GM19452 (cell line): ENCODE data around the gene LRP11.
"Not testable (repeated sequence)": the region's sequence is repeated elsewhere in the genome, so short reads cannot be mapped to it uniquely, and the experiment has no call there.

Source experiments
- ATAC-seq: cut with Tn5 transposase; IDR thresholded peaks from one replicate; pipeline ENCODE4 v1.9.1; 2021; ENCODE audit not compliant: unreplicated experiment

The LRP11 gene

DNA sequence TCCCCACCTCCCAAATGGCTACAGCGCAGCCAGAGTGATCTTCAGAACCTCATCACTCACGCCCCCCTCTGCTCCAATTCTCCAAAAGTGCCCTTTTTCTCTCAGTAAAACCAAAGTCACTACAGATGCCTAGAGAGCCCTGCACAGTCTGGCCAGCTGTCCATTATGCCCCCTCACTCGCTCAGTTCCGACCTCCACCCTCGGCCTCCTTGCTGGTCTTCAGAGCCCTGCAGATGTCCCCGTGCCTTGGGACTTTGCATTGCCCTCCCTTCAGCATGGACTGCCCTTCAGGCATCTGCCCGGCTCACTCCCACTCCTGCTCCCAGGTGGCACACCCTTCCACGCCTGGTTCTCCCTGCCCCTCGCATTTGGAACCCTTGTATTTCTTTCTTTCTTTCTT is 34.8 kb upstream of the LRP11 start:
- no peak for ATAC-seq

DNA sequence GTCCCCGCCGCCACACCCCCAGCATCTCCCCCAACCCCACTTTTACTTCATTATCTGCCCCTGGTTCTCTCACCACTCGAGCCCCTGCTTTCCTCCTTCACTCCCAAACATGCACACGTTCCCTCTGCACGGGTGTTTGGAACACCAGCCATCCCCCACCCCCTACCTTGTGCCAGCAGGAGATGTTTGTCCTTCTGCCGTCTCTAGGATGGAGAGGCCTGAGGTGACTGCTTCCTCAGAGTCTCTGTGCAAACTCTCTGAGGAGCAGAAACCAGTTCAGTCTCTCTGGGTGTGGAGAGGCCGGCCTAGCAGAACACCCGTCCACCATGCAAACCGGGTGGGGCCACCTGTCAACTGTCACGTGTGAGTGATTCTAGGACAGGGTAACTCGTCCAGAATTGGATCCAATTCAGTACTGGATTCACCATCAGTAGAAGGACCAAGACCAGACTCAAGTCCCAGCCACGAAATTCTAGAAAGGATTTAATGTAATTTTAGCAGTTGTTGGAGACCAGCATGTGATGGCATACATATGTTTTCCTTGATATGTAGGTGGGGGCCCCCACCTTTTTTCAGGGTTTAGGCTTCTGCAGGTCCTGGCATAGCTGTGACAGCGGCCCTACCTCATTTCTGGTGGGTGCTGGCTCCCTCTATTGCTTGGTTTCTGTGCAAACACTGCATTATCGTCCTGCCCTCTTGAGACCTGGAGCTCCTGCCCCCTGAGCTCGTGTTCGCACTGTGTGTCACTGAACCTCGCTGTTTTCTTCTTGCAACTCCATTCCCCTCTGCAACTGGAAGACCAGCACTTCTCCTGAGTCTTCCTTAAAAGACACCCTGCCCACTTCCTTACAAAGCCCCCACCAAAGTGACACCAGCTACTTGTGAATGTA is 33.9 kb upstream of the LRP11 start, which contains the start of gene RAET1E:
TSS of gene RAET1E (minus strand) at position 259 of the 890 bp plus-strand sequence. CDS start 7,212 bp downstream, outside the sequence.
- ATAC-seq = no peak

DNA sequence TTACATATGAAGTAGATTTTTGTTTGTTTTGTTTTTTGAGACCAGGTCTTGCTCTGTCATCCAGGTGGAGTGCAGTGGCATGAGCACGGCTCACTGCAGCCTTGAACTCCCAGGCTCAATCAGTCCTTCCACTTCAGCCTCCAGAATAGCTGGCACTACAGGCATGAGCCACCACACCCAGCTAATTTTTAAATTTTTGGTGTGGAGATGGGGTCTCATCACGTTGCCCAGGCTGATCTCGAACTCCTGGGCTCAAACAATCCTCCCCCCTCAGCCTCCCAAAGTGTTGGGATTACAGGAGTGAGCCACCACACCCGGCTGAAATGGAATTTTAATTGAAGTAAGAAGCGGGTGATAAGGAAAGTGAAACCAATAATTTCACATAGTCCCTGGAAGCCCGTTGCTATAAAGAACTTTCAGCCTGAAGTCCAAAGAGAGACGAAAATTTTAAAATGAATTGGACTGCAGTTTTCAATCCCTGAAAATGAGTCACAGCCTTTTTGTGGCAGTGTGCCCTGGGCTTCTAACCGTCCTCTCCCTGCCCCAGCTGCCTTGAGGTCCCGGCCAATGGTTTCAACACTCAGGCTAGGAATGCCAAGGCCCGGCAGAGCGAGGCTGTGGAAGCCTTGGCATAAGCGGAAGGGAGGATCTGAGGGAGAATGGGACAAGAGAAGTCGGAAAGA is 33.0 kb upstream of the LRP11 start:
- no peak for ATAC-seq

DNA sequence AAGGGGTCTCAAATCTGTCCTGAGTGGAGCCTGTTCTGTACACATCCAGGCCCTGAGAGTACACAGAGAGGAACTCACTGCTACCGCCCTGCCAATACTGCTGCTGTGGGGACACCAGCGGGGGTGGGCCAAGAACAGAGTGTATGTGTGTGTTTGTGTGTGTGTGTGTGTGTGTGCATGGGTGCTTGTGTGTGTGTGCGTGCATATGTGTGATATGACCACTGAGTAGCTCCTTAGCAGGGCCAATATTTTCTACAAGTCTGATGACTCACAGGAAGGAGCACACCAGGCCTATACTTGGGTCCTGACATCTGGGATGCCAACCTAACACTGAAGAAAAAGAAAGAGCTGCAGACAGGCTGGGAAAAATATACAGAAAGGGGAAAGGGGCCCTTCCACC is 32.3 kb upstream of the LRP11 start:
- ATAC-seq = no peak

DNA sequence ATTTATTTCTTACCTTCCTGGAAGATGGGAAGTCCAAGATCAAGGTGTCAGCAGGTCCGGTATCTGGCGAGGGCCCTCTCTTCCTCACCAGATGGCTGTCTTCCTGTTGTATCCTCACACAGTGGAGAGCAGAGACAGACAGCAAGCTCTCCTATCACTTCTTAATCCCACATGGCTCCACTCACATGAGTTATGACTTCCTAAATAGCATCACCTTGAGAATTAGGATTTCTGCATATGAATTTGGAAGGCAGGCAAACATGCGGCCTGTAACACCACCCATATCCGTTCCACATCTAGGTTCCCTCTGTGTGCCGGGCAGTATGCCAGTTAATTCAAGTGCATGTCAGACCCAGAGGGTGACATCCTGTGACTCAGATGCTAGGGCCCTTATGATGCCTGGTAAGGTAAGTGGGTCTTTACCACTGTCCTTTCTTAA is 31.7 kb upstream of the LRP11 start:
- no peak for ATAC-seq

DNA sequence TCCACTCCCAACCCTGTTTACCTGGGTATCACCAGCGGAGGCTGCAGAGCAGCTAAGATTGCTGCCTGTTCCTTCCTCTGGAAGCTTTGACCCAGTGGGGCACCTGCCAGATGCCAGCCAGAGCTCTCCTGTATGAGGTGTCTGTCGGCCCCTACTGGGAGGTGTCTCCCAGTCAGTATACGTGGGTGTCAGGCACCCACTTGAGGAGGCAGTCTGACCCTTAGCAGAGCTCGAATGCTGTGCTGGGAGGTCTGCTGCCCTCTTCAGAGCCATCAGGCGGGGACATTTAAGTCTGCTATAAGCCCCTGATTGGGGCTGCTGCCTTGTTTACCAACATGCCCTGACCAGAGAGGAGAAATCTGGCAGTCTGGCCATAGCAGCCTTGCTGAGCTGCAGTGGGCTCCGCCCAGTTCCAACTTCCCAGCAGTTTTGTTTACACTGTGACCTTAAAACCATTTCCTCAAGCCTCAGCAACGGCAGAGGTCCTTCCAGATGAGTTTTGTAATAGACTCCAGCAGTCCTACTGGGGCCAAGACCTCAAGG is 31.0 kb upstream of the LRP11 start:
- no peak for ATAC-seq

DNA sequence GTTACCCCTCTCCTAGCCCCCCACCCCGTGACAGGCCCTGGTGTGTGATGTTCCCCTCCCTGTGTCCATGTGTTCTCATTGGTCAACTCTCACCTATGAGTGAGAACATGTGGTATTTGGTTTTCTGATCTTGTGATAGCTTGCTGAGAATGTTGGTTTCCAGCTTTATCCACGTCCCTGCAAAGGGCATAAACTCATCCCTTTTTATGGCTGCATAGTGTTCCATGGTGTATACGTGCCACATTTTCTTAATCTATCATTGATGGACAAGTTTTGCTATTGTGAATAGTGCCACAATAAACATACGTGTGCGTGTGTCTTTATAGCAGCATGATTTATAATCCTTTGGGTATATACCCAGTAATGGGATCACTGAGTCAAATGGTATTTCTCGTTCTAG is 27.7 kb upstream of the LRP11 start:
- not testable (repeated sequence) for ATAC-seq

DNA sequence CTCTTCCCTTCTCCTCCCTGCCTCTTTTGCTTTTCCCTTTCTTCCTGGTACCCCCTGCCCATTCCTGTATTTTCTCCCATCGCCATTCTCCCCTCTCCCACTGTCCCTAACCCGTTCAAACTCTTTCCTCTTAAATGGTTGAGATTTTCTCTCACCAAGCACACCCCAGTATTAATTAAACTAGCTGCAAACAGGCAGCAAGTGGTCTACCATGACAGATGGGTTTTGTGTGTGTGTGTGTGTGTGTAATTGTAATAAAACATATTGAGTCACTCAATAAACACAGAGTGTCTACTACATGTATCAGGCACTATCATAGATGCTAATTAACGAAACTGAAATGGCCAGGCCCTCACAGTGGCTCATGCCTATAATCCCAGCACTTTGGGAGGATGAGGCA is 27.1 kb upstream of the LRP11 start:
- ATAC-seq = no peak

DNA sequence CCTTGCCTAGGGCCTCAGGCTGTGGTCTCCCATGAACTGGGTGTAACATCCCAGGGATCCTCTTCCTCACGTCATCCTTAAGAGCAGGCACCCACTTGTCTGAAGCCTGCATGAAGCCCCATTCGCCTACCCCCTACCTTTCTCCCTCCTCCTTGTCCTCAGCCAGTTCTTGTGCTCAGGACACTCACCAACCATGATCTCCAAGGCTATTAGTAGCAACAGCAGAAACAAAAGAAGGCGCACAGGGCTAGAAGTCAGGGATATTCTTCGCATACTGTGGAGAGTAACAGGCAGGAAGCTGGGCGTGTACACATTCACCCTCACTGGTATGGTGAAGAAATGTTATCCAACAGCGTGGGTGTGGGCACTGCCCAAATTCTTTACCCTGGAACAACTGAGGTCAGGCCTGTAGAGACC is 26.5 kb upstream of the LRP11 start:
- no peak for ATAC-seq

DNA sequence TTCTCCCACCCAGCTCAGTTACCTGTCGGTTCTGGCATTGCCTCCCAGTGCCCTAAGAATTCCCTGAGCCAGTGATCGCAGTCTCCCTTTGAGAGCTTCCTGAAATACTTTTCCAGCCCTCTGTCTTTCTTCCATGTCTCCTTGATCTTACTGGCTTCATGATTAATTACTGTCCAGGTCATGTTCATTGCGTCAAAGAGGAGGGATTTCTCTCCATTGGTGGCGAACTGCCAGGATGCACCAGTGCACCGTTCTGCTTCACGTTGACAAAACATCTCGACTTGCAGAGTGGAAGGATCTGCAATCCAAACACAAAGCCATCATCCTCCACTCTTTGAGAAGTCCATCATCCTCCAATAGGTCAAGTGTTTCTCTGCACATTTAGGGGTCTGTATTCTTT is 25.2 kb upstream of the LRP11 start:
- ATAC-seq = no peak

DNA sequence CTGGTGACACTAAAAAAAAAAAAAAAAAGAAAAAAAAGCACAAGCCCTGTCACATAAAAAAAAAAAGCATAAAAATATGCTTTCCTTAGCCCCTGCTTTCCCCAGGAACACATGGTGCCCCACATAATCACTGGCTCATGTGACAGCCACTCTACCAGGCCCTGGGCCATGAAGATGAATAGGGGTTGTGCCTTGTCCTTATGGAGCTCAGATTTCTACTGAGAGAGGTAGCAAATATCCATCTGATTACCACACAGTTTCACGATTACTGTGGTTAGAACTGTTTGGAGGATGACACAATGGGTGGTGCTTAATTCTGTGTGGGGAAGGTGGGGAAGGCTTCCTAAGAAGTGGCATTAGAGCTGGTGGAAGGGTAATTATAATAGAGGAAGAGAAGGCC is 24.5 kb upstream of the LRP11 start:
- no peak for ATAC-seq

DNA sequence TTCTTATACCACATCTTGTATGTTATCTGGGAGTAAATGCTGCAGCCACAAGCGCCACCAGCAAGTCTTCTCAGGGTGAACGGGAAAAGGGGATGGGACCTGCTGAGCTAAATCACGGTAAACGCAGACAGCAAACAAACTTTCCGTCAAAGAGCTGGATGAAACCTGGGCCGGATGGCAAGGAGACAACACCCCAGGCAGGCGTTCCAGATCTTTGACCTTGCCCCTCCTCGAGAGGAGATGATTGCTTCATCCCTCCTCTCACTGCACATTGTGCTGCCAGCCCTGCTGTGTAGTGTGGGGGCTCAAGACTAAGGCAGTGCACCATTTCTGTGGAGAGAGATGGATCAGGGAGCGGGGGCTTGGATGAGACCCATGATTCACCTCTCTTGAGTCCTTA is 23.9 kb upstream of the LRP11 start:
- ATAC-seq = no peak

DNA sequence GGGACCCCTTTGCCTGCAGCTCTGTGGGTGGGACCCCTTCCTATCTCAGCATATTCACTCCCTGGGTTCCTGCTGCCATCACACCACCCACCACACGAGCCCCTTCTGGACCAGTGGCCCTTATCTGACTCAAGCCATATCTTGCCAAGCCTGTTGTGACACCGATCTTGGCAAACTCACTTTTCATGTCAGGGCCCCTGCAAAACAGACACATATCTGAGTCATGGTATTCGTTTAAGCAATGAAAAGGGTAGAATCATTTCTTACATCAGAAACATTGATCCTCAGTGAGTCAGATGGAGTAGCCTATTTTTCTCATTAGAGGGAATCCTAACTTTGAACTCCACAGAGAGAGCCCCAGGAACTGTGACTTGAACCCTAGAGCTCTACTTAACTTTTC is 23.2 kb upstream of the LRP11 start:
- no peak for ATAC-seq

DNA sequence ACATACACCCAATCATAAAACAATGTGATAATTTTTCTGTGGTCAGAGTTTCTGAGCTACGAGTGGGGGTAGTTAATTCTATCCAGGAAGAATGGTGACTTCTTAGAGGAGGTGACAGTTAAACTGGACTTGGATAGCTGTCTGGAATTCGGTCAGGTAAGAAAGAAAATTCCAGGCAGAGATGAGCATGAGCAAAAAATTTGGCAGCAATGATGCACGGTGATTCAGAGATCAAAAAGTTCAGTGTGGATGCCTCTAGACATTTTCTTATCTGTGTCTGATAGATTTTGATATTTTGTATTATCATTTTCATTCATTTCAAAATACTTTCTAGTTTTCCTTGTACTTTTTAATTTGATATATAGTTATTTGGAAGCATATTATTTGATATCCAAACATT is 21.7 kb upstream of the LRP11 start:
- ATAC-seq = no peak

DNA sequence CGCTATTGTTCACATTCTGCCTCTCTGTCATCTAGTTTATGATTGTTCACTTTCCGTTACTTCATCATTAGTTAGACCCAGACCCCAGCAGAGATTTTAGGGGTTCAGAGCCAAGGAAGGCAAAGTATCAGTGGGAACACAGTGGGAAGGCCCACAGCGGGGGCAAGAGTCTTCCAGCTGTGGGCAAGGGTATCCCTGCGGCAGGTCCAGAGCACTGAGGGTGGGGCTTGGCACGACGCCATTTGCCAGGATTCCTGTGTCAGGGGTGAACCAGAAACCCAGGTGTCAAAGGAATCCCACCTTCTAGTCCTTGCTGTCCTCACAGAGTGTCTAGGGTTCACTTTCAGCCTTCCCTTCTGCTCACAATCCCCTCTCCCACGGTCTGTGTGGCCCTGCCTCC is 20.5 kb upstream of the LRP11 start:
- no peak for ATAC-seq

DNA sequence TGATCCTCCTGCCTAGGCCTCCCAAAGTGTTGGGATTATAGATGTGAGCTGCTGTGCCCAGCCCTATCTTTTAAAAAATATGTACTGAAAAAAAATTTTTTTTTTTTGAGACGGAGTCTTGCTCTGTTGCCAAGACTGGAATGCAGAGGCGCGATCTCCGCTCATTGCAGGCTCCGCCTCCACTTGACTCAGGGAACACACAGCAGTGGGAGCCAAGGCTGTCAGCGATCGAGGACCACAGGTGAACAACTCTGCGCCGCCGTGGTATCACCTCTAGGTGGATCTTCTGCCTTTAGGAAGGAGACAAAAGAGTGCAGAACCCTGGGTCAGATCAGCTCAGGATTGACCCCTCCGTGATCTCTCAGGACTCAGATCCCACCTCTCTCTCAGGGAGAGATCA is 20.1 kb upstream of the LRP11 start:
- no peak for ATAC-seq

DNA sequence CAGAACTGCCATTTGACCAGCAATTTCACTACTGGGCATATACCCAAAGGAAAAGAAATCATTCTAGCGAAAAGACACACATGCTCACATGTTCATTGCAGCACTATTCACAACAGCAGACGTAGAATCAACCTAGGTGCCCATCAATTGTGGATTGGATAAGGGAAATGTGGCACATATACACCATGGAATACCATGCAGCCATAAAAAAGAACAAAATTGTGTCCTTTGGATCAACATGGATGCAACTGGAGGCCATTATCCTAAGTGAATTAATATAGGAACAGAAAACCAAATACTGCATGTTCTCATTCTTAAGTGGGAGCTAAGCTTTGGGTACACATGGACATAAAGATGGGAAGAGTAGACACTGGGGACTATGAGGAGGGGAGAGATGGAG is 17.7 kb upstream of the LRP11 start:
- ATAC-seq = no peak

DNA sequence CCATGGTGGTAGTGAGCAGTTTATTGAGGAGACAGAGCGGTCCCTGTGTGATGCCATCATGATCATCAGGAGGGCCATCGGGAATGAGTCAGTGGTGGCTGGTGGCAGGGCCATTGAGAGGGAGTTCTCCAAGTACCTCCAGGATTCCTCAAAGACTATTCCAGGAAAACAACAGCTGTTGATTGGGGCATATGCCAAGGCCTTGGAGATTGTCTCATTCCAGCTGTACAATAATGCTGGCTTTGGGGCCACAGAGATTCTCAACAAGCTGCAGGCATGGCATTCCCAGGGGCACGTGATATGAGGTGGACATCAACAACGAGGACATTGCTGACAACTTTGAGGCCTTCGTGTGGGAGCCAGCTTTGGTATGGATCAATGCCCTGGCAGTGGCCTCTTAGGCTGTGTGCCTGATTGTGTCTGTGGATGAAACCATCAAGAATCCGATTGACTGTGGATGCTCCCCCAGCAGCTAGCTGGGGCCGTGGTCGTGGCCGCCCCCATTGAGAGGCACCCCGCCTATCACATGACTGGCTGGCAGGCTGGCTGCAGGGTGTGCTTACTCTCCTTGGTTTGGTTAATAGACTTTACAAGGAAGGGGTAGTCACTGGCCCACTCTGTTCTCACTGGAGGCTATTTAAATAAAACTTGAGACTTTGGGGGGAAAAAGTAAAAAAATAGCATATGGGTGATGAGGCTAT is 17.1 kb upstream of the LRP11 start:
- no peak for ATAC-seq

DNA sequence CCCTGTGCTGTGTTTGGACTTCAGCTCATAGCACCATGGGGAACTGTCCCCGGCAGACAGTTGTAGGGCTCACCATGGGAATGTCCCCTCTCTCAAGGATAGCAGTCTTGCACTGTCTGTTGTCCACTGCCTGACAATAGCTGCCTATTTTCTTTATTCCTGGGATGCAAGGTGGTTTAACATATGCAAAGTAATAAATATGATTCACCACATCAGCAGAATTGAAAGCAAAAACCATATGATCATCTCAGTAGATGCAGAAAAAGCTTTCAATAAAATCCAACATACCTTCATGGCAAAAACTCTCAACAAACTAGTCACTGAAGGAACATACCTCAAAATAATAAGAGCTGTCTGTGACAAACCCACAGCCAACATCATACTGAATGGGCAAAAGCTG is 13.5 kb upstream of the LRP11 start:
- no peak for ATAC-seq

DNA sequence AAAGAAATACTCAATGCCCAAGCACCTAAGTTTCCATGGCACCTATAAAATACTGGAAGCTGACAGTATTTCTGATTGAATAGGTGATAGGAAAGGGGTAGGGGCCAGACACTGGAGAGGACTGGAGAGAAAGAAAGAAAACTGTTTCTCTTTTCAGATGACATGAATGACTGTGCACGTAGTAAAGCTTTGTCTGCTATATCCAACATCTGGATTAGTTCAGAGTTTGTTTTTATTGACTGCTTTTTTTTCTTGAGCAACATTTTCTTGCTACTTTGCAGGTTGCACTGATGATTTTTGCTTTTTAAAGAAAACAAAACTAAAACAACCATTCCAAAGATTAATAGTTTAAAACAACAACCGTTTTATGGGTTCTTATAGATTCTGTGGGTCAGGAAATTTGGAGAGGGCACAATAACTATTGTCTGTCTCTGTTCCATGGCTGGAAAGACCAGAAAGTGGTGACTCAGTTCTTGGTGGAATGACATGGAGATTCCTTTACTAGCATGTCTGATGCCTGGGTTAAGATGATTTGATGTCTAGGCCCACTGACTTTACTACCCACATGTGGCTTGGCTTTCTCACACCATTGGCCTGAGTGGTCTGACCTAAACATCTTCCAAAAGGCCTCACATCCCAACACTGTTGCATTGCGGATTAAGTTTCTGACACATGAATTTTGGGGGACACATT is 12.2 kb upstream of the LRP11 start:
- no peak for ATAC-seq

DNA sequence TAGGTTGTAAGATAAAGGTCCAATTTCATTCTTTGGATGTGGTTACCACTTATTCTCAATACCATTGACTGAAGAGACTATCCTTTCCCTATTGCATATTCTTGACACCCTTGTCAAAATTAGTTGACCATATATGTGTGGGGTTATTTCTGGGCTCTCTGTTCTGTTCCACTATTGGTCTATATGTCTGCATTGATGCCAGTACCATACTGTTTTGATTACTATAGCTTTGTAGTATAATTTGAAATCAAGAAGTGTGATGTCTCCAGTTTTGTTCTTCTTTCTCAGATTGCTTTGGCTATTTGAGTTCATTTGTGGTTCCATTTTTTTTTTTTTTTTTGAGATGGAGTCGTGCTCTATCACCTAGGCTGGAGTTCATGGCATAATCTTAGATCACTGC is 8.1 kb upstream of the LRP11 start:
- ATAC-seq = no peak
